HepG2 (cell line): ENCODE results near the gene VKORC1. TPM values are rescaled to one million over a fixed set of nuclear protein-coding genes. Genes with fewer than 3 reads are reported as not detected.

ENCODE experiments used
- ATF7-NPFF ChIP-seq: sonication (generic); formaldehyde crosslinking; IDR thresholded peaks from 2 replicates; pipeline ENCODE4 v1.8.1; 2023; ENCODE audit warnings: mild to moderate bottlenecking, low read depth, missing genetic modification reagents, moderate library complexity
- CEBPG ChIP-seq: IDR thresholded peaks from 2 replicates; pipeline ENCODE4 v1.6.1; 2016
- KAT8 ChIP-seq: IDR thresholded peaks from 2 replicates; pipeline ENCODE4 v1.6.1; 2016; ENCODE audit warnings: missing genetic modification reagents, missing compliant biosample characterization
- NAIF1 ChIP-seq: sonication (generic); formaldehyde crosslinking; IDR thresholded peaks from 2 replicates; pipeline ENCODE4 v1.5.0; 2020; ENCODE audit warnings: mild to moderate bottlenecking, missing genetic modification reagents, borderline replicate concordance
- YEATS4 ChIP-seq: sonication (generic); formaldehyde crosslinking; IDR thresholded peaks from 2 replicates; pipeline ENCODE4 v1.4.0; 2020; ENCODE audit warnings: missing genetic modification reagents, borderline replicate concordance
- ZNF564 ChIP-seq: sonication (generic); formaldehyde crosslinking; IDR thresholded peaks from 2 replicates; pipeline ENCODE4 v1.8.1; 2023; ENCODE audit warnings: mild to moderate bottlenecking, missing genetic modification reagents
- ZNF570 ChIP-seq: sonication (generic); formaldehyde crosslinking; IDR thresholded peaks from 2 replicates; pipeline ENCODE4 v1.4.0; 2020; ENCODE audit warnings: mild to moderate bottlenecking, missing genetic modification reagents, borderline replicate concordance
- ZNF788 ChIP-seq: sonication (generic); formaldehyde crosslinking; IDR thresholded peaks from 2 replicates; pipeline ENCODE4 v1.5.0; 2020; ENCODE audit warnings: mild to moderate bottlenecking, missing genetic modification reagents, borderline replicate concordance
- polyA plus RNA-seq, 8 experiments: library from polyadenylated mRNA; depleted of rRNA in 3 of 8; stranded (reverse) in 7 of 8; unstranded in 1 of 8; fragments of >200 nt; fragmentation: Illumina TruSeq in 4 of 8; extraction: Trizol in 4 of 8; gene quantifications; 2 replicates each; pipeline versions ENCODE4 v1.2.1 to v1.2.3, GENCODE V29; 2011 to 2016; ENCODE audit warnings: low read depth in 4 of 8, missing spikeins in 1 of 8, mixed read lengths in 1 of 8; ENCODE audit not compliant: insufficient read depth in 1 of 8
- total RNA-seq, 5 experiments: library from RNA; depleted of rRNA; stranded (reverse); fragments of >200 nt; fragmentation: Illumina TruSeq; extraction: Trizol; gene quantifications; 2 replicates each; pipeline ENCODE4 v1.2.3, GENCODE V29; 2016; ENCODE audit warnings: low read depth in 1 of 5
- TF ChIP-seq, protein P1 (sequence below): sonication (generic); formaldehyde crosslinking; IDR thresholded peaks from 2 replicates; pipeline ENCODE4 v1.5.0; 2020; ENCODE audit warnings: mild to moderate bottlenecking, missing genetic modification reagents
- TF ChIP-seq, protein P2 (sequence below): sonication (generic); formaldehyde crosslinking; IDR thresholded peaks from 2 replicates; pipeline ENCODE4 v1.4.0; 2020; ENCODE audit warnings: mild to moderate bottlenecking, low read depth, missing genetic modification reagents
- TF ChIP-seq, protein P3 (sequence below): fragments of 450-650 bp; IDR thresholded peaks from 2 replicates; pipeline ENCODE4 v1.6.1; 2016
- TF ChIP-seq, protein P4 (sequence below): sonication (generic); formaldehyde crosslinking; IDR thresholded peaks from 2 replicates; pipeline ENCODE4 v1.9.0; 2022; ENCODE audit warnings: low read depth, missing genetic modification reagents
- TF ChIP-seq, protein P5 (sequence below): sonication (generic); formaldehyde crosslinking; IDR thresholded peaks from 2 replicates; pipeline ENCODE4 v1.8.1; 2022; ENCODE audit warnings: mild to moderate bottlenecking, missing genetic modification reagents
- TF ChIP-seq, protein P6 (sequence below): sonication (generic); formaldehyde crosslinking; IDR thresholded peaks from 2 replicates; pipeline ENCODE4 v1.4.0; 2020; ENCODE audit warnings: missing genetic modification reagents

VKORC1 gene
- total and polyA plus RNA-seq, 2 of the 13 experiments (the other 11 are each of a cell fraction or from before 2014, with no cell fraction given) = 141 to 615 TPM

DNA sequence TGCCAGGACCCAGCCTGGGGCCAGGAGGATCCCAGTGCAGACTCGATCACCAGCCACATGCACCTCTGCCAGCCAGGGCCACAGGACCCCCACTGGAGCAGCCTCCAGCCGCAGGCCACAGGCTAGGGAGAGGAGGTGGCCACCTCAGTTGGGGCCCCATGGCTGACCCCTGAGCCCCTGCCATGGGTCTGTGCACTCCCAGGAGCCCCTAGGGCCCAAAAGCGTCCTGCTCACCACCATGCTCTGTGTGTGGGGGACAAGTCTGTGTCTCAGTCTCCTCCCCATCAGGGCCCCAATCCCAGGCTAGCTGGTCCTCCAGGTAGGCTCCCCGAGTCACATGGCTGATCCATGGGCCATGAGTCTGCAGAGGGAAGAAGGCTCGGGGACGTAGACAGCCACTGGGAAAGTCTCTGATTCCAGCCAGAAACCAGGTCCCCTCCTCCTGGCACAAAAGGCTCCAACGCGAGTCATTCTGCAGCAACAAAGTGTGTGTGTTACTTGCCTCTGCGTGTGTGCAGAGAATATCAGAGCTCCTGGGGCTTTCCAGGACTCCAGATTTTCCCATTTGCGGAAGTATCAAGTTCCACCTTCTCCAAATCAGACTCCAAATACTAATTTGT lies 47.0 kb upstream of the VKORC1 start (continued):
- TF ChIP-seq, protein P1, sequence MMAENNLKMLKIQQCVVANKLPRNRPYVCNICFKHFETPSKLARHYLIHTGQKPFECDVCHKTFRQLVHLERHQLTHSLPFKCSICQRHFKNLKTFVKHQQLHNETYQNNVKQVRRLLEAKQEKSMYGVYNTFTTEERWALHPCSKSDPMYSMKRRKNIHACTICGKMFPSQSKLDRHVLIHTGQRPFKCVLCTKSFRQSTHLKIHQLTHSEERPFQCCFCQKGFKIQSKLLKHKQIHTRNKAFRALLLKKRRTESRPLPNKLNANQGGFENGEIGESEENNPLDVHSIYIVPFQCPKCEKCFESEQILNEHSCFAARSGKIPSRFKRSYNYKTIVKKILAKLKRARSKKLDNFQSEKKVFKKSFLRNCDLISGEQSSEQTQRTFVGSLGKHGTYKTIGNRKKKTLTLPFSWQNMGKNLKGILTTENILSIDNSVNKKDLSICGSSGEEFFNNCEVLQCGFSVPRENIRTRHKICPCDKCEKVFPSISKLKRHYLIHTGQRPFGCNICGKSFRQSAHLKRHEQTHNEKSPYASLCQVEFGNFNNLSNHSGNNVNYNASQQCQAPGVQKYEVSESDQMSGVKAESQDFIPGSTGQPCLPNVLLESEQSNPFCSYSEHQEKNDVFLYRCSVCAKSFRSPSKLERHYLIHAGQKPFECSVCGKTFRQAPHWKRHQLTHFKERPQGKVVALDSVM (CRISPR knock-in tag) = no peak
- TF ChIP-seq, protein P2, sequence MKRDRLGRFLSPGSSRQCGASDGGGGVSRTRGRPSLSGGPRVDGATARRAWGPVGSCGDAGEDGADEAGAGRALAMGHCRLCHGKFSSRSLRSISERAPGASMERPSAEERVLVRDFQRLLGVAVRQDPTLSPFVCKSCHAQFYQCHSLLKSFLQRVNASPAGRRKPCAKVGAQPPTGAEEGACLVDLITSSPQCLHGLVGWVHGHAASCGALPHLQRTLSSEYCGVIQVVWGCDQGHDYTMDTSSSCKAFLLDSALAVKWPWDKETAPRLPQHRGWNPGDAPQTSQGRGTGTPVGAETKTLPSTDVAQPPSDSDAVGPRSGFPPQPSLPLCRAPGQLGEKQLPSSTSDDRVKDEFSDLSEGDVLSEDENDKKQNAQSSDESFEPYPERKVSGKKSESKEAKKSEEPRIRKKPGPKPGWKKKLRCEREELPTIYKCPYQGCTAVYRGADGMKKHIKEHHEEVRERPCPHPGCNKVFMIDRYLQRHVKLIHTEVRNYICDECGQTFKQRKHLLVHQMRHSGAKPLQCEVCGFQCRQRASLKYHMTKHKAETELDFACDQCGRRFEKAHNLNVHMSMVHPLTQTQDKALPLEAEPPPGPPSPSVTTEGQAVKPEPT (CRISPR knock-in tag) = no peak; the same call in 1 of the 2 replicates
- TF ChIP-seq ZNF564 (CRISPR knock-in tag) (no peak), KAT8 (CRISPR knock-in tag) (no peak), ZNF788 (0 out of 2 replicates have a peak, but pooled peaks have one; percentile 34), ATF7-NPFF (CRISPR knock-in tag) (no peak), YEATS4 (0 out of 2 replicates have a peak, but pooled peaks have one; percentile 17), CEBPG (CRISPR knock-in tag) (0 out of 2 replicates have a peak, but pooled peaks have one; percentile 22), ZNF570 (CRISPR knock-in tag) (no peak), NAIF1 (CRISPR knock-in tag) (no peak)
- TF ChIP-seq, protein P3, sequence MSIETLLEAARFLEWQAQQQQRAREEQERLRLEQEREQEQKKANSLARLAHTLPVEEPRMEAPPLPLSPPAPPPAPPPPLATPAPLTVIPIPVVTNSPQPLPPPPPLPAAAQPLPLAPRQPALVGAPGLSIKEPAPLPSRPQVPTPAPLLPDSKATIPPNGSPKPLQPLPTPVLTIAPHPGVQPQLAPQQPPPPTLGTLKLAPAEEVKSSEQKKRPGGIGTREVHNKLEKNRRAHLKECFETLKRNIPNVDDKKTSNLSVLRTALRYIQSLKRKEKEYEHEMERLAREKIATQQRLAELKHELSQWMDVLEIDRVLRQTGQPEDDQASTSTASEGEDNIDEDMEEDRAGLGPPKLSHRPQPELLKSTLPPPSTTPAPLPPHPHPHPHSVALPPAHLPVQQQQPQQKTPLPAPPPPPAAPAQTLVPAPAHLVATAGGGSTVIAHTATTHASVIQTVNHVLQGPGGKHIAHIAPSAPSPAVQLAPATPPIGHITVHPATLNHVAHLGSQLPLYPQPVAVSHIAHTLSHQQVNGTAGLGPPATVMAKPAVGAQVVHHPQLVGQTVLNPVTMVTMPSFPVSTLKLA = no peak
- TF ChIP-seq, protein P4, sequence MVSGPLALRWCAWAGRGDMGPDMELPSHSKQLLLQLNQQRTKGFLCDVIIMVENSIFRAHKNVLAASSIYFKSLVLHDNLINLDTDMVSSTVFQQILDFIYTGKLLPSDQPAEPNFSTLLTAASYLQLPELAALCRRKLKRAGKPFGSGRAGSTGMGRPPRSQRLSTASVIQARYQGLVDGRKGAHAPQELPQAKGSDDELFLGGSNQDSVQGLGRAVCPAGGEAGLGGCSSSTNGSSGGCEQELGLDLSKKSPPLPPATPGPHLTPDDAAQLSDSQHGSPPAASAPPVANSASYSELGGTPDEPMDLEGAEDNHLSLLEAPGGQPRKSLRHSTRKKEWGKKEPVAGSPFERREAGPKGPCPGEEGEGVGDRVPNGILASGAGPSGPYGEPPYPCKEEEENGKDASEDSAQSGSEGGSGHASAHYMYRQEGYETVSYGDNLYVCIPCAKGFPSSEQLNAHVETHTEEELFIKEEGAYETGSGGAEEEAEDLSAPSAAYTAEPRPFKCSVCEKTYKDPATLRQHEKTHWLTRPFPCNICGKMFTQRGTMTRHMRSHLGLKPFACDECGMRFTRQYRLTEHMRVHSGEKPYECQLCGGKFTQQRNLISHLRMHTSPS (CRISPR knock-in tag) = no peak
- TF ChIP-seq, protein P5, sequence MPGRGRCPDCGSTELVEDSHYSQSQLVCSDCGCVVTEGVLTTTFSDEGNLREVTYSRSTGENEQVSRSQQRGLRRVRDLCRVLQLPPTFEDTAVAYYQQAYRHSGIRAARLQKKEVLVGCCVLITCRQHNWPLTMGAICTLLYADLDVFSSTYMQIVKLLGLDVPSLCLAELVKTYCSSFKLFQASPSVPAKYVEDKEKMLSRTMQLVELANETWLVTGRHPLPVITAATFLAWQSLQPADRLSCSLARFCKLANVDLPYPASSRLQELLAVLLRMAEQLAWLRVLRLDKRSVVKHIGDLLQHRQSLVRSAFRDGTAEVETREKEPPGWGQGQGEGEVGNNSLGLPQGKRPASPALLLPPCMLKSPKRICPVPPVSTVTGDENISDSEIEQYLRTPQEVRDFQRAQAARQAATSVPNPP = no peak
- TF ChIP-seq, protein P6, sequence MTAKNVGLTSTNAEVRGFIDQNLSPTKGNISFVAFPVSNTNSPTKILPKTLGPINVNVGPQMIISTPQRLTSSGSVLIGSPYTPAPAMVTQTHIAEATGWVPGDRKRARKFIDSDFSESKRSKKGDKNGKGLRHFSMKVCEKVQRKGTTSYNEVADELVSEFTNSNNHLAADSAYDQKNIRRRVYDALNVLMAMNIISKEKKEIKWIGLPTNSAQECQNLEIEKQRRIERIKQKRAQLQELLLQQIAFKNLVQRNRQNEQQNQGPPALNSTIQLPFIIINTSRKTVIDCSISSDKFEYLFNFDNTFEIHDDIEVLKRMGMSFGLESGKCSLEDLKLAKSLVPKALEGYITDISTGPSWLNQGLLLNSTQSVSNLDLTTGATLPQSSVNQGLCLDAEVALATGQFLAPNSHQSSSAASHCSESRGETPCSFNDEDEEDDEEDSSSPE (CRISPR knock-in tag) = no peak
